ENCODE data around the gene WDFY2.

WDFY2 gene

DNA sequence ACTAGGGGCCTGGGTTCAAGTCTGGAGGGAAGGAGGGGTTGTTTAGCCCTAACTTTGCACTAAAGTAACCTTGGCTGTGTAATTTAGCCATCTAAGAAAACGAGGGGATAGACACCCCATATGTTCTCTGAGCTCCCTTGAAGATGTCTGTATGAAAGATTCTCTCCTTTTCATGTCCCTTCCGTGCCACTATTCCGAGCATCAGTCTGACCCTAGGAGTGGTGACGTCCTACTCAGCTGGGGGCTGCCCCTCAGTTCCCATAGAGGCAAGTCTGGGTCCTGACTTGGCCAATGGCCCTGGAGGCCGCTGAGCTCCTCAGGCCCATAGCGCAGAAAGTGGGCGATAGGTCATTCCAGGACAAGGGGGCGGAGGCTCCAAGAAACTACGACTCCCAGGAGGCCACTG lies 790 bp upstream of the WDFY2 start:
- in situ Hi-C loops (cut with MboI; ENCODE audit: low sequenced_read_pairs, unreplicated experiment): no loop called here
- DNase-seq (ENCODE audit: low spot score): no peak
- TF ChIP-seq, protein P1, sequence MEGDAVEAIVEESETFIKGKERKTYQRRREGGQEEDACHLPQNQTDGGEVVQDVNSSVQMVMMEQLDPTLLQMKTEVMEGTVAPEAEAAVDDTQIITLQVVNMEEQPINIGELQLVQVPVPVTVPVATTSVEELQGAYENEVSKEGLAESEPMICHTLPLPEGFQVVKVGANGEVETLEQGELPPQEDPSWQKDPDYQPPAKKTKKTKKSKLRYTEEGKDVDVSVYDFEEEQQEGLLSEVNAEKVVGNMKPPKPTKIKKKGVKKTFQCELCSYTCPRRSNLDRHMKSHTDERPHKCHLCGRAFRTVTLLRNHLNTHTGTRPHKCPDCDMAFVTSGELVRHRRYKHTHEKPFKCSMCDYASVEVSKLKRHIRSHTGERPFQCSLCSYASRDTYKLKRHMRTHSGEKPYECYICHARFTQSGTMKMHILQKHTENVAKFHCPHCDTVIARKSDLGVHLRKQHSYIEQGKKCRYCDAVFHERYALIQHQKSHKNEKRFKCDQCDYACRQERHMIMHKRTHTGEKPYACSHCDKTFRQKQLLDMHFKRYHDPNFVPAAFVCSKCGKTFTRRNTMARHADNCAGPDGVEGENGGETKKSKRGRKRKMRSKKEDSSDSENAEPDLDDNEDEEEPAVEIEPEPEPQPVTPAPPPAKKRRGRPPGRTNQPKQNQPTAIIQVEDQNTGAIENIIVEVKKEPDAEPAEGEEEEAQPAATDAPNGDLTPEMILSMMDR (IDR thresholded peaks at IDR 0.05; ENCODE audit: borderline replicate concordance, control extremely low read depth, extremely low read depth, insufficient read depth, missing control alignments): no peak

DNA sequence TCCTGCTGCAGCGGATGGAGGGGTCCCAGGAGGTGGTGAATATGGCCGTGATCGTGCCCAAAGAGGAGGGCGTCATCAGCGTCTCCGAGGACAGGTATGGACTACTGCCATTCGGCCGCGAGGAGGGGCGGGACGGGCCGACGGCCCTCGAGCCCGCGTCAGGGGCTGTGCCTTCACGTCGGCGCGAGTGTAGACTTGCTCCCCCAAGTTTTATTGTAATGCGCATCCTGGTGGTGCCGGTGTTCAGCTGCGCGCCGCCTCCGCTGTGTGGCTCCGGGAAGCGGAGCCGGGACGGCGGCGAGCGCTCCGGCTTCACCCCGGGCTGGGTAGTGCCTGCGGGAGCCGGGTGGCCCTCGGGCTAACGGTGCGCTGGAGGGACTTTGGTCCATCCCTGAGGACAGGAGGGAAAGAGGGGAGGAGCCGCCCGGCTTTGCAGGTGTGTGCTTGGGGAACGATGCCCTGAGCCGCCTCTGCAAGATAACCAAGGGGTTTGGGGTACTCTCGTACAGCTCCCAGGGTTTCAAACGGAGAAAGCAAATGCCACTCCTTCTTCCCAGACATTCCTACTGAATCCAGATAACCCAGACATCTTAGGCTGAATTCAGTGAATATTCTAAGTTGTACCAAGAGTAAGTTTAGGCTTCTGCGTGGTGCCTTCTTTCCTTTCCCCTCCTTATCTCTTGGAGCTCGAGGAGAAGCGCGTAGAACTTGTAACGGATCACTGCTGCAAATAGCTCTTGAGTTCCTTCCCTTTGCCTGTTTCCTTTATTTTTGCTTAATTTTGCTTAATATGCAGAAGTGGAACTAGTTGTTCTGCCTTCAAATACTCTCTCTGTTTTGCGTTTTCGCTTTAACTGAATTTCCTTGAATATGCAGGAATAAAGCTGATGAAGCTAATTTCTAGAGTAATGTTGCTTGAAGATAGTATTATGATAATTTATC lies 740 bp downstream of the WDFY2 start:
- in situ Hi-C loops (cut with MboI; ENCODE audit: low sequenced_read_pairs, unreplicated experiment): no loop called here
- peak; percentile 66 for DNase-seq (ENCODE audit: low spot score)
- TF ChIP-seq, protein P1 (IDR thresholded peaks at IDR 0.05; ENCODE audit: borderline replicate concordance, control extremely low read depth, extremely low read depth, insufficient read depth, missing control alignments): no peak

- no peak for DNase-seq (ENCODE audit: low spot score)
- TF ChIP-seq, protein P1 (IDR thresholded peaks at IDR 0.05; ENCODE audit: borderline replicate concordance, control extremely low read depth, extremely low read depth, insufficient read depth, missing control alignments): no peak
- in situ Hi-C loops (cut with MboI; ENCODE audit: low sequenced_read_pairs, unreplicated experiment): no loop called here
Observed at GRCh38 chr13:51585696-51586095, 1.4 kb downstream of the WDFY2 start.

- in situ Hi-C loops (cut with MboI; ENCODE audit: low sequenced_read_pairs, unreplicated experiment): no loop called here
- TF ChIP-seq, protein P1 (IDR thresholded peaks at IDR 0.05; ENCODE audit: borderline replicate concordance, control extremely low read depth, extremely low read depth, insufficient read depth, missing control alignments): no peak
- DNase-seq (ENCODE audit: low spot score): no peak
Observed at GRCh38 chr13:51587372-51587771, 3.1 kb downstream of the WDFY2 start.

DNA sequence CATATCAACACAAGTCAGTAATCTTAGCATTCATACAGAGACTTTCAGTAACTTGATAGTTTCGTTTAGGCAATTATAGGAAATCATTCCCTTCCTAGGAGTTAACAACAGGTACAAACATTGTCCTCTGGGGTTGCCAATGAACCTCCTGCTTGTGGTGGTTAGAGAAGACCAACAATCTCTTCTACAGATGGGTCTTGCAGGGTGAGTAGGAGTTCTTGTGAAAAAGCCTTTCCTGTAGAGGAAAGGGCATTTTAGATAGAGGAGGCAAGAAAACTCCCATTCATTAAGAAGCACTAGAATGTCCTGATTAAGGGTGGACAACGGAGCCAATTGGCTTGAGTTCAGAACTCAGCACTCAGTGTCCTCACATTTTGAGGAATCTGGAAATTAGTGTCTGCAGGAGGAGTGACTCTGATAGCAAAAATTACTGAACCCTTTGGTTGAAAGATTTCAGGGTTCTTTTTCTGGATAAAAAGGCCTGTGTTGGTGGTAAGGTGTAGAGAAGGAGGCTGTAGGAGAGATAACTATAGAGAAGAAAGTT lies 4.2 kb downstream of the WDFY2 start:
- in situ Hi-C loops (cut with MboI; ENCODE audit: low sequenced_read_pairs, unreplicated experiment): no loop called here
- TF ChIP-seq, protein P1 (IDR thresholded peaks at IDR 0.05; ENCODE audit: borderline replicate concordance, control extremely low read depth, extremely low read depth, insufficient read depth, missing control alignments): no peak
- DNase-seq (ENCODE audit: low spot score): no peak

GRCh38 chr13:51589793-51590192 lies 5.5 kb downstream of the WDFY2 start:
- TF ChIP-seq, protein P1 (IDR thresholded peaks at IDR 0.05; ENCODE audit: borderline replicate concordance, control extremely low read depth, extremely low read depth, insufficient read depth, missing control alignments): no peak
- in situ Hi-C loops (cut with MboI; ENCODE audit: low sequenced_read_pairs, unreplicated experiment): no loop called here
- DNase-seq (ENCODE audit: low spot score): no peak

All from GM13976 (cell line).